ENCODE measurements around the gene GALNT12.
A peak's percentile ranks its signal among the peaks of the same experiment; 100 is the strongest.

Gene GALNT12

GRCh38 chr9:98807070-98807813 lies at the start of gene GALNT12:
Gene GALNT12 (plus strand): TSS chr9:98807670. CDS start chr9:98807699, 29 bp downstream.
- peak; percentile 27 for DNase-seq

GRCh38 chr9:98760231-98760630 lies 47.2 kb upstream of the GALNT12 start:
- DNase-seq: no peak

- DNase-seq: no peak
Measured at GRCh38 chr9:98763986-98764745, 43.3 kb upstream of the GALNT12 start.

- DNase-seq: no peak
Measured at GRCh38 chr9:98765256-98765655, 42.2 kb upstream of the GALNT12 start.

GRCh38 chr9:98766586-98766985 lies 40.9 kb upstream of the GALNT12 start:
- DNase-seq: no peak

- DNase-seq: no peak
Measured at GRCh38 chr9:98767196-98767595, 40.3 kb upstream of the GALNT12 start.

- DNase-seq: no peak
Measured at GRCh38 chr9:98767915-98768314, 39.6 kb upstream of the GALNT12 start.

GRCh38 chr9:98768344-98768743 lies 39.1 kb upstream of the GALNT12 start:
- no peak for DNase-seq

GRCh38 chr9:98770717-98771116 lies 36.8 kb upstream of the GALNT12 start:
- DNase-seq: no peak

- DNase-seq: no peak
Measured at GRCh38 chr9:98771209-98771874, 36.1 kb upstream of the GALNT12 start.

GRCh38 chr9:98772364-98773155 lies 34.9 kb upstream of the GALNT12 start:
- DNase-seq: no peak

- no peak for DNase-seq
Measured at GRCh38 chr9:98773721-98774120, 33.7 kb upstream of the GALNT12 start.

- no peak for DNase-seq
Measured at GRCh38 chr9:98774746-98775145, 32.7 kb upstream of the GALNT12 start.

GRCh38 chr9:98775831-98776441 lies 31.5 kb upstream of the GALNT12 start:
- peak; percentile 37 for DNase-seq

GRCh38 chr9:98777618-98778017 lies 29.9 kb upstream of the GALNT12 start:
- DNase-seq: no peak

GRCh38 chr9:98778251-98778650 lies 29.2 kb upstream of the GALNT12 start:
- DNase-seq: no peak

GRCh38 chr9:98778711-98779530 lies 28.5 kb upstream of the GALNT12 start:
- DNase-seq: no peak

- DNase-seq: peak; percentile 47
Measured at GRCh38 chr9:98780059-98780749, 27.3 kb upstream of the GALNT12 start.

GRCh38 chr9:98781588-98782383 lies 25.7 kb upstream of the GALNT12 start:
- no peak for DNase-seq
